HG03108 (cell line): ENCODE results near the gene ERMP1.
"Not testable (repeated sequence)": the region's sequence is repeated elsewhere in the genome, so short reads cannot be mapped to it uniquely, and the experiment has no call there.

Source experiments
- ATAC-seq: cut with Tn5 transposase; IDR thresholded peaks from one replicate; pipeline ENCODE4 v1.9.1; 2021; ENCODE audit warnings: moderate library complexity; ENCODE audit not compliant: unreplicated experiment

Gene ERMP1

GRCh38 chr9:5783982-5784381 is 48.9 kb downstream of the ERMP1 start:
- ATAC-seq = no peak

GRCh38 chr9:5783420-5783819 is 49.5 kb downstream of the ERMP1 start:
- not testable (repeated sequence) for ATAC-seq

GRCh38 chr9:5779705-5780218 is 53.2 kb downstream of the ERMP1 start:
- ATAC-seq = not testable (repeated sequence)

GRCh38 chr9:5778805-5779204 is 54.1 kb downstream of the ERMP1 start:
- ATAC-seq = no peak

GRCh38 chr9:5773324-5773999 is 59.5 kb downstream of the ERMP1 start:
- no peak for ATAC-seq

- peak; percentile 75 for ATAC-seq
Observed at GRCh38 chr9:5767968-5768932, 64.7 kb downstream of the ERMP1 start.

- ATAC-seq = peak; percentile 76
Observed at GRCh38 chr9:5764130-5764868, 68.6 kb downstream of the ERMP1 start.

GRCh38 chr9:5762421-5762820 is 70.5 kb downstream of the ERMP1 start:
- no peak for ATAC-seq

GRCh38 chr9:5760338-5760737 is 72.6 kb downstream of the ERMP1 start:
- no peak for ATAC-seq

- no peak for ATAC-seq
Observed at GRCh38 chr9:5756633-5757032, 76.3 kb downstream of the ERMP1 start.

GRCh38 chr9:5750569-5750968 is 82.3 kb downstream of the ERMP1 start:
- ATAC-seq = no peak

GRCh38 chr9:5749306-5749705 is 83.6 kb downstream of the ERMP1 start:
- ATAC-seq = no peak

GRCh38 chr9:5748438-5748837 is 84.5 kb downstream of the ERMP1 start:
- ATAC-seq = no peak

- no peak for ATAC-seq
Observed at GRCh38 chr9:5743109-5743508, 89.8 kb downstream of the ERMP1 start.

- ATAC-seq = no peak
Observed at GRCh38 chr9:5736563-5737346, 96.2 kb downstream of the ERMP1 start.

- no peak for ATAC-seq
Observed at GRCh38 chr9:5735072-5735471, 97.8 kb downstream of the ERMP1 start.
